Lower lobe of right lung (tissue), 2 donors: ENCODE results near the gene TMEM178B. TPM values are rescaled to one million over a fixed set of nuclear protein-coding genes. Genes with fewer than 3 reads are reported as not detected.
"Not testable (repeated sequence)": the region's sequence is repeated elsewhere in the genome, so short reads cannot be mapped to it uniquely, and the experiment has no call there.

Experiments used
- ATAC-seq, 2 donors: fragments of 200-7000 bp; cut with Tn5 transposase; one replicate each; pipeline ENCODE4 v1.9.1; 2020 to 2022; ENCODE audit warnings: mild to moderate bottlenecking in 2 of 2, moderate library complexity in 2 of 2
- DNase-seq: peaks from one replicate; pipeline ENCODE4 v3.0.0-alpha.2; 2020
- H3K27ac ChIP-seq: fragments of 200-600 bp; one replicate; pipeline ENCODE4 v1.8.0; 2022
- H3K27me3 ChIP-seq: fragments of 200-600 bp; one replicate; pipeline ENCODE4 v1.8.0; 2022; ENCODE audit warnings: low read depth
- H3K36me3 ChIP-seq: fragments of 200-600 bp; one replicate; pipeline ENCODE4 v1.8.0; 2022; ENCODE audit warnings: mild to moderate bottlenecking
- H3K4me1 ChIP-seq: fragments of 200-600 bp; one replicate; pipeline ENCODE4 v1.8.0; 2022
- H3K4me3 ChIP-seq: fragments of 200-600 bp; one replicate; pipeline ENCODE4 v1.8.0; 2022; ENCODE audit warnings: mild to moderate bottlenecking
- H3K9me3 ChIP-seq: fragments of 200-600 bp; one replicate; pipeline ENCODE4 v1.8.0; 2022
- intact Hi-C: fragments of 100-400 bp; cut with DNase I; formaldehyde crosslinking; loops from one replicate; pipeline ENCODE4 v1.11.0; 2022
- total RNA-seq: library from RNA; stranded (reverse); fragmentation: NEBNext Ultra II Directional; extraction: Animal tissue kit (Norgen Biotek cat#: 25700); gene quantifications from one replicate; pipeline ENCODE4 v1.2.1, GENCODE V29; 2021
- TF ChIP-seq, protein P1 (sequence below): fragments of 200-600 bp; IDR thresholded peaks from one replicate; pipeline ENCODE4 v1.8.0; 2022; ENCODE audit warnings: antibody characterized with exemption, mild to moderate bottlenecking
- donor health status: DM: no; HTN: yes; CAD: no; lungs with severe emphysema.

The TMEM178B gene
- total RNA-seq, 1 donor from 2014 or later = 0.18 TPM

- TF ChIP-seq, protein P1, sequence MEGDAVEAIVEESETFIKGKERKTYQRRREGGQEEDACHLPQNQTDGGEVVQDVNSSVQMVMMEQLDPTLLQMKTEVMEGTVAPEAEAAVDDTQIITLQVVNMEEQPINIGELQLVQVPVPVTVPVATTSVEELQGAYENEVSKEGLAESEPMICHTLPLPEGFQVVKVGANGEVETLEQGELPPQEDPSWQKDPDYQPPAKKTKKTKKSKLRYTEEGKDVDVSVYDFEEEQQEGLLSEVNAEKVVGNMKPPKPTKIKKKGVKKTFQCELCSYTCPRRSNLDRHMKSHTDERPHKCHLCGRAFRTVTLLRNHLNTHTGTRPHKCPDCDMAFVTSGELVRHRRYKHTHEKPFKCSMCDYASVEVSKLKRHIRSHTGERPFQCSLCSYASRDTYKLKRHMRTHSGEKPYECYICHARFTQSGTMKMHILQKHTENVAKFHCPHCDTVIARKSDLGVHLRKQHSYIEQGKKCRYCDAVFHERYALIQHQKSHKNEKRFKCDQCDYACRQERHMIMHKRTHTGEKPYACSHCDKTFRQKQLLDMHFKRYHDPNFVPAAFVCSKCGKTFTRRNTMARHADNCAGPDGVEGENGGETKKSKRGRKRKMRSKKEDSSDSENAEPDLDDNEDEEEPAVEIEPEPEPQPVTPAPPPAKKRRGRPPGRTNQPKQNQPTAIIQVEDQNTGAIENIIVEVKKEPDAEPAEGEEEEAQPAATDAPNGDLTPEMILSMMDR = no peak
- intact Hi-C loops = no loop called here
- Histone ChIP-seq H3K4me3 (no peak overlapping the region), H3K27ac (no peak overlapping the region), H3K36me3 (no peaks in the 10 kb centered on the region), H3K9me3 (no peaks in the 10 kb centered on the region), H3K4me1 (no peaks in the 10 kb centered on the region), H3K27me3 (no peaks in the 10 kb centered on the region)
- ATAC-seq = no peak
- no peak for DNase-seq
These were observed 93.1 kb downstream of the TMEM178B start for GRCh38 chr7:141166926-141167325.

DNA sequence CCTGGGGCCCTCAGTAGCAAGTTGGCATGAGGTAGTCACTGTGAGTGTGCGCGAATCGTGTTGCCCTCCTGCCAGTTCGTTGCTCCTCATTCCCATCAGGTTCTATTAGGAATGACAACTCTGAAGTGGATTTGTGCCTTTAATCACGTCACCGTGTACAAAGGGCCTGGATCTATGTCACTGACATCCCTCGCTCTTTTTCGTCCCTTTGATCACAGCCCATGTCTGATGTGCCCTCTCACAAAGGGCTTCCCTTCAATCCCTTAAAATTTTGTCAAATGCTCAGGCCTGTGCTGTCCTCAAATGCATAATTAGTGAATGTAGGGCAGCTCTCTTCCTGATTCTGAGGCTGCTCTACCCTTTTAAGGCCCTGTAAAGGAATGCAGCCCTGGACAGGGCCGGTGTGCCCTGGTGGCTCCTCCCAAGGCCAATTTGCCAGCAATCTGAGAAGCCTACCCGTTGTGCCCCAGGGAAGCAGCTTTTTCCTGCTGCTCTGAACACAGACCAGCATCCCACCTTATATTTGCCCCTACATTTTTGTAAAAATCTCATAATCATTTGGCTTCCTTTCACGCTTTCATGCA lies 93.6 kb downstream of the TMEM178B start:
- no peaks in the 10 kb centered on the region for H3K27me3 ChIP-seq
- H3K4me3 ChIP-seq = no peak overlapping the region
- no peak overlapping the region for H3K27ac ChIP-seq
- no peak for ATAC-seq
- no peaks in the 10 kb centered on the region for H3K36me3 ChIP-seq
- H3K4me1 ChIP-seq = no peaks in the 10 kb centered on the region
- DNase-seq = no peak
- intact Hi-C loops = no loop called here
- H3K9me3 ChIP-seq = no peaks in the 10 kb centered on the region
- TF ChIP-seq, protein P1 = no peak

- ATAC-seq, intact Hi-C loops, H3K27me3 ChIP-seq: not testable (repeated sequence)
These were observed 95.3 kb downstream of the TMEM178B start for GRCh38 chr7:141169157-141169556.

DNA sequence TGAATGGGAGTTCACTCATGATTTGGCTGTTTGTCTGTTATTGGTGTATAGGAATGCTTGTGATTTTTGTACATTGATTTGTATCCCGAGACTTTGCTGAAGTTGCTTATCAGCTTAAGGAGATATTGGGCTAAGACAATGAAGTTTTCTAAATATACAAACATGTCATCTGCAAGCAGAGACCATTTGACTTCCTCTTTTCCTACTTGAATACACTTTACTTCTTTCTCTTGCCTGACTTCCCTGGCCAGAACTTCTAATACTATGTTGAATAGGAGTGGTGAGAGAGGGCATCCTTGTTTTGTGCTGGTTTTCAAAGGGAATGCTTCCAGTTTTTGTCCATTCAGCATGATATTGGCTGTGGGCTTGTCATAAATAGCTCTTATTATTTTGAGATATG lies 101.9 kb downstream of the TMEM178B start:
- H3K27me3 ChIP-seq, ATAC-seq, DNase-seq, H3K27ac ChIP-seq, H3K4me3 ChIP-seq, H3K9me3 ChIP-seq, intact Hi-C loops, H3K4me1 ChIP-seq, H3K36me3 ChIP-seq: not testable (repeated sequence)

More at GRCh38 chr7:141169157-141169556, 95.3 kb downstream of the TMEM178B start:
- H3K36me3 ChIP-seq, H3K4me1 ChIP-seq, H3K27ac ChIP-seq, DNase-seq, H3K4me3 ChIP-seq, H3K9me3 ChIP-seq: not testable (repeated sequence)

GRCh38 chr7:141177120-141177519 lies 103.3 kb downstream of the TMEM178B start:
- DNase-seq, ATAC-seq, H3K9me3 ChIP-seq, H3K4me1 ChIP-seq, intact Hi-C loops, H3K27ac ChIP-seq, H3K36me3 ChIP-seq, H3K27me3 ChIP-seq, H3K4me3 ChIP-seq: not testable (repeated sequence)

DNA sequence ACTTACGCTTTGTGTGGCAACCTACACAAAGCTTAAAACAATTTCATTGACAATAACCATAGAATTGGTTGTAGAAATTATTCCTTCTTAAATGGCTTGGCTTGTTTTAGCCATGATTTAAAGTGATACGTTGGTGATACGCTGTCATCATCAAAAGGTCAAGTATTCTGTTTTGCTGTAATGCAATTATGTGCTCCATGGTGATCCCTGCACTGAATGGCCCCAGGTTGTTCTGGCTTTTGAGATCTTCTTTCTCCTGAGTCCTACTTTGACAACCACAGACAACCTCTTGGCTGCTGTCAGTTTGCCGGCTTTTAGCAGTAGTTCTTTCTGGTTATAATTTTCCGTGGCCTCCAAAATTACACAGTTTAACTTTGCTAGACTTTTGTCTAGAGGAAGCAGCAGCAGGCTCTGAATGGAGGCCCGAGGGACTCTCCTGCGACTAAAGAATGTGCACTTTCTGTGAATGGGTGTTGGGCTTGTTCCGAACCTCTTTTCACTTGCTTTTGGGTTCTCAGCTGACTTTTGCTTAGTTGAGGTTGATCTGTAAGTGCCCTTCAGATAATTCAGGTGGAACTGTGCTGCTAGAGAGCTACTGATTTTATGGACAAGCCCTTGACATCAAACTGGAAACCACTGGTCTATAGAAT lies 104.7 kb downstream of the TMEM178B start:
- Histone ChIP-seq H3K9me3 (no peaks in the 10 kb centered on the region), H3K27me3 (no peaks in the 10 kb centered on the region), H3K27ac (no peak overlapping the region), H3K36me3 (no peaks in the 10 kb centered on the region), H3K4me3 (no peak overlapping the region), H3K4me1 (no peaks in the 10 kb centered on the region)
- TF ChIP-seq, protein P1 = no peak
- ATAC-seq (no peak), DNase-seq (no peak)
- intact Hi-C loops = no loop called here

DNA sequence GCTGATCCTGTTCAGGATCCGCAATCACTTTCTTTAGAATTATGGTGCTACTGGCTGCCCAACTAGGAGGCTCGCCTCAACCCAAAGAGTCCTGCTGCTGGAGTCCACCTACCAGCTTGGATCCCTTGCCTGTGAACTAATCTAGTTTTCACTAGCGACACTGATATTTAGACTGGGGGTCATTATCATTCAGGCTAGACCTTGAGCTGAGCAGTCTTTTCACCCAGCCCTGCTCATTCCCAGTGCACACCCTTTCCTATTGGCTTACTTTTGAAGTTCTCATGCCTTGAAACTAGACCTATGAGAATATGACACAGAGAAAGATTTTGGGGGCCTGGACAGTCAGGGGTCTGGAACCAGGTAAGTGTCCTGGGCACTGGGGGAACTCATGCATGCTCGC lies 107.9 kb downstream of the TMEM178B start:
- no peak overlapping the region for H3K27ac ChIP-seq
- ATAC-seq = no peak
- TF ChIP-seq, protein P1 = no peak
- H3K4me1 ChIP-seq = no peaks in the 10 kb centered on the region
- H3K36me3 ChIP-seq = no peaks in the 10 kb centered on the region
- H3K27me3 ChIP-seq = no peaks in the 10 kb centered on the region
- no peak overlapping the region for H3K4me3 ChIP-seq
- intact Hi-C loops = no loop called here
- no peaks in the 10 kb centered on the region for H3K9me3 ChIP-seq
- no peak for DNase-seq
